ENCODE measurements around the gene TRIM25.
"Not testable (repeated sequence)": the region's sequence is repeated elsewhere in the genome, so short reads cannot be mapped to it uniquely, and the experiment has no call there.

The TRIM25 gene

GRCh38 chr17:56913867-56914580 lies at the start of gene TRIM25:
Gene TRIM25 (minus strand): TSS chr17:56914049. CDS start chr17:56913988, 61 bp downstream.
- peak; percentile 91 for DNase-seq

DNA sequence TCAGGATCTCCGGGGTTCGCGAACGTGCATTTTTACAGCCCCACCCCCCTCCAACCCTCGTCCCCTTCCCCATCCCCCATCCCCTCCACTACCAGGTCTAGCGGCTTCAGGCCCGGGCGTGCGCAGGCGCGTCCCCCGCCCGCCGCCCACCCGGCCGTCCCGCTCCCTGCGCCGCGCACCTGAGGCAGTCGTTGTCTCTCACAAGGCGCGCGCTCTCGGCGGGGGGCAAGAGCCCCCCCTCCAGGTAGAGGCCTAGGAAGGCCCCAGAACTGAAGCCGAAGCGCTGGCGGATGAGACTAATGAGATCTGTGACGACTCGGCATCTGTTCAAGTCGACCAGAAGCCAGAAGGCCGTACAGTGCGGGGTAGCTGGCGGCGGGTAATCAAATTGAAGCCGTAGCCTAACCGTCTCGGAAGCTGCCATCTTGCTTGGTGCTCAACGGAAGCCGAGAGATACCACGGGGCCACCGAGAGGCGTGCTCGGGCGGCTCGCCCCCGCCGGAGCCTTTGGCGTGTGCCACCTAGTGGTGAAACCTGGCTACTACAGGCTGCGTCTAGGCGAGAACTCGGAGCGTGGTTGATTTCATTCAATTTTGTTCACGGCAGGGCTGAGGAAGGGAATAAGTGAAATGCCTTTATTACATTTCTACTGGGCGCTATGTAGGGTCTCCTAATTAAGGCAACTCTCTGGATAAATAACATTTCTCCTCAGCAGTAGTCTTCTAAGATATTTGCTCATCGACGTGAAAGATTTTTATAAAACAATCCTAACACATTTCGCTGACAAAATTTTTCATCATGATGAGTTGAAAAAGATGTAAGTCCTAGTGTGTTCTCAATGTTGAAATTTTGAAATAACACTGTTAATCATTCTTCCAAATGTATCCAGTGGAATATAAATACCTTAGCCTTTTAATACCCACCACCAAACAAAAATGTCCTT lies 47.0 kb upstream of the TRIM25 start, which contains the start of gene COIL:
Gene COIL, minus strand, starts transcription at position 455 of the 943 bp plus-strand sequence. Its CDS starts 31 bp downstream, at position 424.
- DNase-seq: peak; percentile 82

- DNase-seq: no peak
These were observed 43.1 kb upstream of the TRIM25 start for GRCh38 chr17:56956992-56957391.

DNA sequence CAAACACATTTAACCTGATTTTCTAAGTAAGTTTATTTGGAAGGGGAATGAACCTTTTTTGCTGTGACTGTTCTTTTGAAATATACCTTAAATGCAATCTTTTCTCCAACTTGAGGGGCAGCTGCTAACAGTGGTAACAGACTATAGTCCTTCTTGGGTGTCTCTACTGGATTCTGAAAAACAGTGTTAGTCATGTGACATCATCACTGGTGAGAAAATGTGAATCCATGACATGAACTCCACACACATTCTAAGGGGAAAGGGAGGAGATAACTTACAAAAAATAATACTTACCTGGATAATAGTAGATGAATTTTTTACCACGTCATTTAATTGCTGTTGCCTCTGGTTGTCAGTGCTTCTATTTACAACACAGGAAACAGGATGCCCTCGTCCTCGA lies 35.7 kb upstream of the TRIM25 start:
- no peak for DNase-seq

DNA sequence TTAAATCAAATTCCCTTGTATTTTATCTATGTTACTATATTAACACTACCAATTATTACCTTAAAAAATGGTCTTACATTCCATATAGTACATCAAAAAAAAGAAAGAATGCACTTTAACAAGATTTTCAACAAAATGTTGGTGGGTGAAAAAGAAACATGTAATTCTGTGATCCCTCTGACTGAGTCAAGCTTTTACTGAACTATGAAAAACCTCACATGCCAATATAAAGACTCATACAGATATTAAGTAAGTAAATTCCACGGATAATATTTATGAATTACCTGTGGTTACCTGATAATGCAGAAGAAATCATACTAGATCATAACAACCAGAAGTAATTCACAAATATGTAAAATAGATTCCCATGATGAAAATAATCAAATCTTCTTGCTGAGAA lies 34.6 kb upstream of the TRIM25 start:
- DNase-seq: no peak

DNA sequence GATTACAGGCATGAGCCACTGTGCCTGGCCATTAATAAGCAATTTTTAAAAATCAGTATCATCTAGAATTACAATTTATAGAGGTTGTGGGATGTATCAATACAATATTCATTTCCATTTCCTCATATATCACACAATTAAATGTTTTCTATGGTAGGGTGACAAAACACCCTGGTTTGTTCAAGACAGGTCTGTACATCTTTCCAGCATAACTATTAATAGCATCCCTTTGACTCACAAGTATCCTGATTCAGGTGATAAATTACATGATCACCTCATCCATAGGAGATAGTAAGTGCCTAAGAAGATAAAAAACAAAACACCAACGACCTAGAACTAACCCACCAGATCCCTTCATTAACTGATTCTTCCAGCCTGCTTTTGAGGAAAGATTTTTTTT lies 33.9 kb upstream of the TRIM25 start:
- no peak for DNase-seq

GRCh38 chr17:56945938-56946505 lies 32.2 kb upstream of the TRIM25 start:
- no peak for DNase-seq

DNA sequence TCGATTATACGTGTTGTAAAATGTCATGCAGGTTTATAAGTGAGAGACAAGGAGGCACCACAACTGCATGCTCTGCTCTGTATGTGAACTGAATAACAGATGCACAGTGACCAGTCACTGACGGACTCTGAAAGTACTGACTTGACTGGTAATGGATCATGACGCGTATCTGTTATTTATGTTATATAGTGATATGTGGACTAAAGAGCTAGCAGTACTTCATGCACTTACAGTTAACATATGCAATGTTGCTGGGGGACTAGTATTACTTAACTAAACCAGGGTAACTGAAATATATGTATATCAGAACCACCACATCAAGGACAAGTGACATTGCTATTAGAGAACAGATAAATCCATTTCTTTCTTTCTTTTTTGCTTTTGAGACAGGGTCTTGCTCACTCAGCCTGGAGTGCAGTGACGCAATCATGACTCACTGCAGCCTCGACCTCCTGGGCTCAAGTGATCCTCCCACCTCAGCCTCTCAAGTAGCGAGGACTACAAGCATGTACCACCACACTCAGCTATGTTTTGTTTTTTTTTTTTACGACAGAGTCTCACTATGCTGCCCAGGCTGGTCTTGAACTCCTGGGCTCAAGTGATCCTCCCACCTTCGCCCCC lies 29.8 kb upstream of the TRIM25 start:
- DNase-seq: no peak

- peak; percentile 53 for DNase-seq
These were observed 26.1 kb upstream of the TRIM25 start for GRCh38 chr17:56939869-56940484.

DNA sequence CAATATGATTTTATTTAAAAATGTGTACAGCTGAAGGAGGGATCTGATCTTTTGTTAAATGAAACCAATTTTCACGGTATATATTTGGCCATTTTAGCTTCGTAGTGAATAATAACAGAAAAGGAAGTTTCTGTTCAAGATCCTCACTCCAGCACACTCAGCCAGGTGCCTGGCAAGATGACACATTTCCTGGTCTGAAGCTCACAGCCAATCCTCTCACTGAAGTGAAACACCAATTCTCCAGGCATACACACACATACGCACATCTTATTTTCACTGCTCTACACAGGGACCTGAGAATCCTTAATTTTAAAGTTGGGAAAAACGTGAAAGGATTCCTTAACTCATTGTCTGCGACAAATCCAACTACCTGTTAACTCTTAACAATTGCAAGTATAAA lies 24.4 kb upstream of the TRIM25 start:
- not testable (repeated sequence) for DNase-seq

- DNase-seq: no peak
These were observed 23.8 kb upstream of the TRIM25 start for GRCh38 chr17:56937687-56938086.

DNA sequence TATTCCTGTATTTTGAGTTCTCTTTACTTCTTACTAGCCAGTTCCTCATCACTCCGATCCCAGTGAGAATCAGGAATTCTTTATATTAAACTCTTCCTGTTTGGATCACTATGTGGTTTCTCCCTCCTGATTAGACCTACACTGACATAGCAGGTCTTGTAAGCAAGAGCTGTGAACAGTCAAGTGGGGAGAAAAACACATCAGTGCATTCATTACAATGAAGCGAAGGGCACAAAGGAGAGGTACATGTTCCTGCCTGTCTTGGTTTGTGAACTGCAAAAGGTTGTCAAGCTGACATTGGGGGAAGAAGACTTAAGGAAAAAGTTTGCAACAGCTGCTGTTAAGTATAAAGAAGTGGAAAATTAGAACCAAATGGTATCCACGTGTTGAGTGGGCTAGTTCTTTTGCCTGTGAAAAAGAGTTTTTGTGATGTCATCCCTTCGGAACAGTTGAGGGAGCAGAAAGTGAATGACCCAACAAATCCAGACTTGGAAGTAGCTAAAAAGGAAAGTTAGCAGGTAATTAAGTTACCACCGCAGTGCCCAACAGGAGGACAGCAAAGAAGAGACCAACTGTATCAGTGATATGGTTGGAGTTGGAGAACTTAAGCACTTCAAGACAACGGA lies 23.0 kb upstream of the TRIM25 start:
- DNase-seq: no peak

- DNase-seq: no peak
These were observed 21.6 kb upstream of the TRIM25 start for GRCh38 chr17:56935461-56935860.

- DNase-seq: no peak
These were observed 20.4 kb upstream of the TRIM25 start for GRCh38 chr17:56934280-56934679.

GRCh38 chr17:56933868-56934267 lies 20.0 kb upstream of the TRIM25 start:
- no peak for DNase-seq

- DNase-seq: no peak
These were observed 19.4 kb upstream of the TRIM25 start for GRCh38 chr17:56933151-56933745.

DNA sequence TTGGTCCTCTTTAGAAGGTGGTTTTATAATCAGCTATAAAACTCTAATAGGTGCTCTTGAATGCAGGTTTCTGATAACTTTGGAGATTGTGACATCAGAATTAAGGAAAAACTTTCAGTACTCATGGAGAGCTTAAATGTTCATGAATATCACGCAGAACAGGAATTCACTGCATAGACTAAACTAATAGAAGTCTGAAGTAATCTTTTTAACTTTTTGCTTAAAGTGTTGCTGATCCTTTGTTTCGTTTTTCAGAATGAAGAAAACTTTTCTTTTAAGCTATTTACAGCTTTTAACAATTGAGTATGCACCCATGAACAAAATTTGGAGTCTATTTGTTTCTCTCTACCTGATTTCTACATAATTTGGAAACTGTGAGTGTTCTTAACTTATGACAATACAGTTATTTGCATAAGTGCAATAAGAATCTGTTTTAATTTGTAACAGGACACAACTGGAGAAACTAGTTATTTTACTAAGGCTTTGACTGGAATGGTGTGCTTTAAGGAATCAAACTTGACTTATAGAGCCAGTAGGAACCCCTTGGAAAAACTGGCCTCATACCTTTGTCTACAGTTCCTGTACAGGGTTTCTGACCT lies 17.0 kb upstream of the TRIM25 start:
- DNase-seq: no peak

GRCh38 chr17:56929362-56929969 lies 15.6 kb upstream of the TRIM25 start:
- no peak for DNase-seq

GRCh38 chr17:56928586-56928985 lies 14.7 kb upstream of the TRIM25 start:
- no peak for DNase-seq

DNA sequence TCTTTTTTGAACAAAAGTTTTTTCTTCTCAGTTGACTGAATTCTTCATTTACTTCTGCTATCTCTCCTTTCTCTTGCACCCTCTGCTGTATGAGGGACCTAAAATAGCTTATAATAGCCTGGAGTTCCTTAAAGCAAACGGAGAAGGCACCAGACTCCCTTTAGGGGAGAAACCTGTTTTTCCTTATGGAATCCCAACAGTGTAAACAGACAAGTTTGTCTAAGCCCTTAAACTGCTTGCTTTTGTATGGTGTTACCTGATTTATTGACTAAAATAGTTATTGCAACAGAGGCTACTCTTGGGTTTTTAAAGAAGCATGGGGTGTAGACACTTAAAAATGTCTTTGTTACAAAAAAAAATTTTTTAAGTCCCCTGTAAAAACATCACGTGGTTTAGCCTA lies 12.9 kb upstream of the TRIM25 start:
- no peak for DNase-seq

DNA sequence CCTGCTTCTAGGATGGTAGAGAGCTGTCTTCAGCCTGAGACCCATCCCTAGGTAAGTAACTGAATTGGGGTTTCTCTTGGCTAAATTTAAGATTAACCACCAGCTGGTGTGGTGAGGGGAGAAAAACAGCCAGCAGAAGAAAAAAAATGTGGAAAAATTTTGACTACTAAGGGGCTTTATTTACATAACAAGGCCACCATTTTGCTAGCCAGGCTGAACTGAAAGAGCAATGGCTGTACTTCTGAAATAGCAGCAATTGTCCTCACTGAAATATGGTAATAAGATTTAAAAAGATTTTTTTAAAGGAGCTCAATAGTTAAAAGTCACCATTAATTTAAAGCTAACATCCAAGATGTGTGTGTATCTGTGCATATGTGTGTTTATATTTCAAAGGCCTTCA lies 12.4 kb upstream of the TRIM25 start:
- no peak for DNase-seq

All from HCEC 1CT (cell line).